Erythroblast (primary cell): ENCODE results near the gene PIP4K2B.

ENCODE experiments used
- GATA1 ChIP-seq: IDR thresholded peaks from 2 replicates; pipeline ENCODE4 v1.6.1; 2011; ENCODE audit warnings: low read depth, mild to moderate bottlenecking, control low read depth, low read length, moderate library complexity
- POLR2A ChIP-seq: IDR thresholded peaks from 2 replicates; pipeline ENCODE4 v1.6.1; 2011; ENCODE audit warnings: mild to moderate bottlenecking, low read length

DNA sequence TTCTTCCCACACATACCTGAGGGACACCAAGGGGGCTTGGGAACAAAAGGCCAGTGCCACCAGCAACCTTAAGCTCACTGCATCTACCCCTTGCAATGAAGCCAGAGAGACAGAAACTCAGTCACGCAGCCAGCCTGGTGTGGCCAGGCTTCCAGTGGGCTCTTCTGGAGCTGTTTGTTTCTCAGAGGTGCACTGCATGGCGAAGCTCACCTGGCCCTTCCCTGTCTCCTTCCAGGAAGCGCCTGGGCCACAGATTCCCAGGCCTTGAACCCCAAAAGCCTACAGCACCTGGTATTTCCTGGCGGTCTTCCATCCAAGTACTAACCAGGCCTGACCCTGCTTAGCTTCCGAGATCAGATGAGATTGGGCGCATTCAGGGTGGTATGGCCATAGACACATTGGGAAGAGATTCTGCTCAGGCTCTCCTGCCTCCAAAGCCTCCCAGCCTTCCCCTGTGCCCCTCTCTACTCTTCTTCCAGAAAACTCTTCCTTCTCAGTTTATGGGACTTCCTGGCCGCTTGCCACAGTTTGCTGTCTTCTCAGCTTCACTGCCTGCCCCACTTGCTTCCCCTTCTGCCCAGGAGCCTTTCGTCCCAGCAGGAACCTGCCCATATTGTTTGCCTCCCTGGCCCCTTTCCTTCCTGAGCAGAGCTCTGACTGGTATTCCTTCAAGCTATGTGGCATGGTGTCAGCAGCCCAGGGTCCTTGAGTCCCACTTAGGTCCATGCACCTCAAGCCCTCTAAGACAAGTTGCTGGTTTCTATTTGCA, 67.6 kb downstream of the PIP4K2B start:
- TF ChIP-seq POLR2A (no peak), GATA1 (no peak)
